A549 treated with ZK216348 at 1 μM for 4 hours (cell line): ENCODE measurements around the gene HDDC3. TPM values are rescaled to one million over a fixed set of nuclear protein-coding genes. Genes with fewer than 3 reads are reported as not detected.

Source experiments
- total RNA-seq: library from RNA; stranded (reverse); fragments of 200-300 nt; extraction: Qiagen RNA extraction; gene quantifications from 5 replicates; pipeline ENCODE4 v1.2.3, GENCODE V29; 2022; ENCODE audit warnings: low read depth

HDDC3 gene
- total RNA-seq: 29.4 to 39.5 TPM (median 33.2 TPM) in 5 replicates

GRCh38 chr15:90931828-90932659, at the start of gene HDDC3:
Gene HDDC3 (minus strand): TSS chr15:90932549. CDS start chr15:90932540, 9 bp downstream.

GRCh38 chr15:90954712-90955623, 22.6 kb upstream of the HDDC3 start, which contains the start of gene RCCD1:
Gene RCCD1 (plus strand): TSS chr15:90954884. CDS start chr15:90956735, 1,851 bp downstream.

GRCh38 chr15:90934949-90935751, 2.8 kb upstream of the HDDC3 start, which contains the start of gene UNC45A:
Gene UNC45A (plus strand): TSS chr15:90935285. CDS start chr15:90935325, 40 bp downstream.

GRCh38 chr15:90902840-90903732, 29.3 kb downstream of the HDDC3 start, which contains the start of gene MAN2A2:
Gene MAN2A2 (plus strand): TSS chr15:90903302. CDS start chr15:90904208, 906 bp downstream.

GRCh38 chr15:90883976-90884718, 48.2 kb downstream of the HDDC3 start, which contains the start of gene FES:
Gene FES (plus strand): TSS chr15:90884504. CDS start chr15:90885046, 542 bp downstream.

Other genes with a start within 250 kb of the HDDC3 start
- gene BLM, start 215.2 kb downstream of the HDDC3 start, total RNA-seq: 11.6 to 18.7 TPM (median 12.6 TPM) in 5 replicates
- 30.5 to 67.8 TPM (median 56.7 TPM) in 5 replicates for gene FURIN, start 64.0 kb downstream of the HDDC3 start, total RNA-seq
- 0.64 to 1.1 TPM (median 0.79 TPM) in 5 replicates for gene FES, start 48.0 kb downstream of the HDDC3 start, total RNA-seq
- 18.6 to 36.4 TPM (median 31.3 TPM) in 5 replicates for gene MAN2A2, start 29.2 kb downstream of the HDDC3 start, total RNA-seq
- gene UNC45A, start 2.7 kb upstream of the HDDC3 start, total RNA-seq: 36.7 to 64.4 TPM (median 55.7 TPM) in 5 replicates
- 23.9 to 38.0 TPM (median 34.1 TPM) in 5 replicates for gene RCCD1, start 22.3 kb upstream of the HDDC3 start, total RNA-seq
- gene PRC1, start 62.0 kb upstream of the HDDC3 start, total RNA-seq: 192 to 257 TPM (median 214 TPM) in 5 replicates
- gene VPS33B, start 90.0 kb upstream of the HDDC3 start, total RNA-seq: 12.4 to 26.6 TPM (median 13.7 TPM) in 5 replicates
- 0.02 to 0.20 TPM (median 0.06 TPM) in 5 replicates for gene SV2B, start 167.7 kb upstream of the HDDC3 start, total RNA-seq